Smooth muscle cell of bladder (primary cell): Measurements from ENCODE around the gene COX5A. TPM values are rescaled to one million over a fixed set of nuclear protein-coding genes. Genes with fewer than 3 reads are reported as not detected.

ENCODE experiments used
- total RNA-seq: library from RNA; depleted of rRNA; stranded (reverse); fragments of >200 nt; gene quantifications from 2 replicates; pipeline ENCODE4 v1.2.3, GENCODE V29; 2014

COX5A gene
- 27.8 and 34.6 TPM in 2 replicates for total RNA-seq

GRCh38 chr15:74937590-74938371 is at the start of gene COX5A:
Gene COX5A (minus strand): TSS chr15:74938073. CDS start chr15:74938014, 59 bp downstream.

GRCh38 chr15:74956648-74957475 is 19.0 kb upstream of the COX5A start, which contains the start of gene RPP25:
Gene RPP25 (minus strand): TSS chr15:74956772. CDS start chr15:74956583, 189 bp downstream.

DNA sequence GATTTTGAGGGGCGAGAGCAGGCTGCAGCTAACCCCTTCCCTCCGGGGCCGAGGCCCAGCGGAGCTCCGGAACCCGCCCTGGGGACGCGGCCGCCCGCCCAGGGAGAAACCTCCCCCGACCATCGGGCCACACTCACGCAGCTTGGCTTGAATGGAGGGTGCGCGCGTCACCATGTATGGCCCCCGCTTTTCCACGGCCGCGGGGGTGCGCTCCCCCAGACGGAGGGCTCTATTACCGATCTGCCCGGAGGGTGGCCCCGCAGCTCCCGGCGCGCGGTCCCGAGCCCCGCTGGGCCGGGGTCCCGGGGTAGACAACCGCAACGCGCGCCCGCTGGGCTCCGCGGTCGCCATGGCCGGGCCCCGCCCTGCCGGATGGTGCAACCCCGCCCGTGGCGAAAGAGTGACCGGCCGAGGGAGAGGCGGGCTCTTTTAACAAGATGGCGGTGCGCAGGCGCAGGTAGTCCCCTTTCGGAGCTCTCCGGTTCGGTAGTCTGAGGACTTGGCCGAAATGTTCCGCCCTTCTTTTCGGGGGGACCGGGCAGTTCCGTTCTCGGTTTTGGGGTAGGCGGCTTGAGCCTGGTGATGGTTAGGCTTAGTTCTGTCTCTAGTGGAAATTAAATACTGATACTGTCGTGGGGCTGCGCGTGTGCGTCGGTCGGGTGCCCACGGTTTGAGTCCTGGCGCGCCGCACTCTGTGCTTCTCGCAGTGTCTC is 31.3 kb downstream of the COX5A start, which contains the start of gene FAM219B:
TSS of gene FAM219B (minus strand) at position 402 of the 713 bp plus-strand sequence. CDS start at position 351, 51 bp downstream.

GRCh38 chr15:74889883-74890664 is 47.8 kb downstream of the COX5A start, which contains the start of gene MPI:
Gene MPI (plus strand): TSS chr15:74890042. CDS start chr15:74890074, 32 bp downstream.

GRCh38 chr15:74873036-74873755 is 64.7 kb downstream of the COX5A start, which contains the start of gene SCAMP2:
Gene SCAMP2 (minus strand): TSS chr15:74873365. CDS start chr15:74873255, 110 bp downstream.

Other genes with a start within 250 kb of the COX5A start
- 8.2 and 12.0 TPM in 2 replicates for gene EDC3, start 242.0 kb downstream of the COX5A start, total RNA-seq
- 0.09 and 0.71 TPM in 2 replicates for gene CYP1A1, start 212.5 kb downstream of the COX5A start, total RNA-seq
- not detected in 2 replicates for gene CYP1A2, start 189.2 kb downstream of the COX5A start, total RNA-seq
- gene CSK, start 156.0 kb downstream of the COX5A start, total RNA-seq, result 12.4 and 17.7 TPM in 2 replicates
- not detected in 2 replicates for gene LMAN1L, start 125.2 kb downstream of the COX5A start, total RNA-seq
- not detected in 2 replicates for gene CPLX3, start 111.4 kb downstream of the COX5A start, total RNA-seq
- gene ULK3, start 94.9 kb downstream of the COX5A start, total RNA-seq, result 9.7 and 11.9 TPM in 2 replicates
- 13.5 and 16.6 TPM in 2 replicates for gene SCAMP2, start 64.7 kb downstream of the COX5A start, total RNA-seq
- 41.5 and 59.6 TPM in 2 replicates for gene MPI, start 48.0 kb downstream of the COX5A start, total RNA-seq
- gene FAM219B, start 31.2 kb downstream of the COX5A start, total RNA-seq, result 37.1 and 37.2 TPM in 2 replicates
- gene RPP25, start 18.7 kb upstream of the COX5A start, total RNA-seq, result 7.3 and 8.5 TPM in 2 replicates
- gene SCAMP5, start 57.5 kb upstream of the COX5A start, total RNA-seq, result 1.6 and 3.0 TPM in 2 replicates
- gene PPCDC, start 85.5 kb upstream of the COX5A start, total RNA-seq, result 4.4 and 8.1 TPM in 2 replicates